NT2/D1 (cell line): ENCODE results near the gene BLOC1S4.

Source experiments
- SUZ12 ChIP-seq: IDR thresholded peaks from 2 replicates; pipeline ENCODE4 v1.6.1; 2011; ENCODE audit not compliant: insufficient read length, insufficient read depth; ENCODE audit errors: extremely low read depth
- YY1 ChIP-seq: IDR thresholded peaks from 2 replicates; pipeline ENCODE4 v1.6.1; 2011; ENCODE audit not compliant: insufficient read length, insufficient read depth
- ZNF274 ChIP-seq: IDR thresholded peaks from 2 replicates; pipeline ENCODE4 v1.6.1; 2011; ENCODE audit warnings: mild to moderate bottlenecking, low read depth, low read length

- TF ChIP-seq YY1: no peak
- no peak for TF ChIP-seq ZNF274
- TF ChIP-seq SUZ12: no peak
These were observed 5.0 kb upstream of the BLOC1S4 start for GRCh38 chr4:6710996-6711395.
